GM15510 (cell line): ENCODE data around the gene COL4A4.

Experiments used
- POLR2A ChIP-seq: IDR thresholded peaks from 3 replicates; pipeline ENCODE4 v1.6.1; 2011; ENCODE audit warnings: borderline replicate concordance; ENCODE audit not compliant: insufficient read length; ENCODE audit errors: extremely low read depth

COL4A4 gene

GRCh38 chr2:227147023-227147422, 17.0 kb downstream of the COL4A4 start:
- no peak for TF ChIP-seq POLR2A

GRCh38 chr2:227146456-227146855, 17.5 kb downstream of the COL4A4 start:
- TF ChIP-seq POLR2A, result no peak

GRCh38 chr2:227143895-227144294, 20.1 kb downstream of the COL4A4 start:
- no peak for TF ChIP-seq POLR2A

- TF ChIP-seq POLR2A, result no peak
Observed at GRCh38 chr2:227141301-227141700, 22.7 kb downstream of the COL4A4 start.

- TF ChIP-seq POLR2A, result no peak
Observed at GRCh38 chr2:227134591-227134990, 29.4 kb downstream of the COL4A4 start.

- no peak for TF ChIP-seq POLR2A
Observed at GRCh38 chr2:227132986-227133385, 31.0 kb downstream of the COL4A4 start.

- no peak for TF ChIP-seq POLR2A
Observed at GRCh38 chr2:227130636-227131035, 33.4 kb downstream of the COL4A4 start.

- no peak for TF ChIP-seq POLR2A
Observed at GRCh38 chr2:227127201-227127600, 36.8 kb downstream of the COL4A4 start.

GRCh38 chr2:227125506-227125905, 38.5 kb downstream of the COL4A4 start:
- no peak for TF ChIP-seq POLR2A

GRCh38 chr2:227124811-227125210, 39.2 kb downstream of the COL4A4 start:
- TF ChIP-seq POLR2A, result no peak

- TF ChIP-seq POLR2A, result no peak
Observed at GRCh38 chr2:227123697-227124096, 40.3 kb downstream of the COL4A4 start.

- TF ChIP-seq POLR2A, result no peak
Observed at GRCh38 chr2:227118353-227118752, 45.7 kb downstream of the COL4A4 start.

- TF ChIP-seq POLR2A, result no peak
Observed at GRCh38 chr2:227117852-227118251, 46.2 kb downstream of the COL4A4 start.

- no peak for TF ChIP-seq POLR2A
Observed at GRCh38 chr2:227117027-227117426, 47.0 kb downstream of the COL4A4 start.

GRCh38 chr2:227115761-227116160, 48.2 kb downstream of the COL4A4 start:
- TF ChIP-seq POLR2A, result no peak

- TF ChIP-seq POLR2A, result no peak
Observed at GRCh38 chr2:227106845-227107759, 56.9 kb downstream of the COL4A4 start.

- TF ChIP-seq POLR2A, result no peak
Observed at GRCh38 chr2:227103583-227103982, 60.4 kb downstream of the COL4A4 start.

GRCh38 chr2:227099340-227099739, 64.7 kb downstream of the COL4A4 start:
- TF ChIP-seq POLR2A, result no peak

- TF ChIP-seq POLR2A, result no peak
Observed at GRCh38 chr2:227098162-227098515, 65.9 kb downstream of the COL4A4 start.
